Thoracic aorta (tissue), 2 donors: ENCODE measurements around the gene IQGAP1. TPM values are rescaled to one million over a fixed set of nuclear protein-coding genes. Genes with fewer than 3 reads are reported as not detected.
A peak's percentile ranks its signal among the peaks of the same experiment; 100 is the strongest.

ENCODE experiments used
- ATAC-seq: fragments of 150-250 bp; one replicate; pipeline ENCODE4 v1.8.0; 2017; ENCODE audit warnings: low read depth; ENCODE audit not compliant: insufficient number of reproducible peaks, low FRiP score
- DNase-seq: peaks from one replicate; pipeline ENCODE4 v3.0.0-alpha.2; 2020; ENCODE audit warnings: low spot score
- H3K27ac ChIP-seq, 2 donors: fragments of 200-600 bp; sonication (generic); 1 replicate in 1 of 2; 2 replicates in 1 of 2; pipeline ENCODE4 v1.5.1; 2016; ENCODE audit warnings: mild to moderate bottlenecking in 2 of 2, moderate library complexity in 2 of 2
- H3K27me3 ChIP-seq: fragments of 200-600 bp; sonication (generic); replicated peaks from 2 replicates; pipeline ENCODE4 v1.6.0; 2016; ENCODE audit warnings: mild to moderate bottlenecking; ENCODE audit not compliant: insufficient read depth
- H3K36me3 ChIP-seq: fragments of 200-600 bp; sonication (generic); one replicate; pipeline ENCODE4 v1.5.1; 2016
- H3K4me1 ChIP-seq, 2 donors: fragments of 200-600 bp; sonication (generic); 1 replicate in 1 of 2; 2 replicates in 1 of 2; pipeline versions ENCODE4 v1.5.1 to v1.6.0; 2016; ENCODE audit warnings: low read depth in 2 of 2, mild to moderate bottlenecking in 1 of 2; ENCODE audit not compliant: control insufficient read depth in 1 of 2
- H3K4me3 ChIP-seq: fragments of 200-600 bp; sonication (generic); 2 replicates; pipeline ENCODE4 v1.5.1; 2016; ENCODE audit warnings: mild to moderate bottlenecking
- H3K9me3 ChIP-seq: fragments of 200-600 bp; sonication (generic); 2 replicates; pipeline ENCODE4 v1.5.1; 2016
- total RNA-seq, 2 donors: library from RNA; depleted of rRNA; stranded (reverse); fragments of >200 nt; gene quantifications; one replicate each; pipeline versions ENCODE4 v1.1.0 to v1.2.3, GENCODE V29; 2016
- TF ChIP-seq, protein P1 (sequence below): fragments of 200-600 bp; sonication (generic); IDR thresholded peaks from one replicate; pipeline ENCODE4 v1.5.1; 2019; ENCODE audit warnings: antibody characterized with exemption

Gene IQGAP1
- total RNA-seq, 2 donors from 2014 or later, result 280 to 340 TPM

DNA sequence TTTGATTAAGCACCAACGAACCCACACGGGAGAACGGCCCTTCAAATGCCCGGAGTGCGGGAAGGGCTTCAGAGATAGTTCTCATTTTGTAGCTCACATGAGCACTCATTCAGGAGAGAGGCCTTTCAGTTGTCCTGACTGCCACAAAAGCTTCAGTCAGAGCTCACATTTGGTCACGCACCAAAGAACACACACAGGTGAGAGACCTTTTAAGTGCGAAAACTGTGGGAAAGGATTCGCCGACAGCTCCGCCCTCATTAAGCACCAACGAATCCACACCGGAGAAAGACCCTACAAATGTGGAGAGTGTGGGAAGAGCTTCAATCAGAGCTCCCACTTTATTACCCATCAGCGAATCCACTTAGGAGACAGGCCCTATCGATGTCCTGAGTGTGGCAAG lies 27.3 kb upstream of the IQGAP1 start:
- ATAC-seq (no peak), DNase-seq (no peak)
- H3K4me3 ChIP-seq, result no peak overlapping the region
- H3K4me1 ChIP-seq, result peaks cover 14 to 23% of the 10 kb centered on the region in 2 donors
- TF ChIP-seq, protein P1, sequence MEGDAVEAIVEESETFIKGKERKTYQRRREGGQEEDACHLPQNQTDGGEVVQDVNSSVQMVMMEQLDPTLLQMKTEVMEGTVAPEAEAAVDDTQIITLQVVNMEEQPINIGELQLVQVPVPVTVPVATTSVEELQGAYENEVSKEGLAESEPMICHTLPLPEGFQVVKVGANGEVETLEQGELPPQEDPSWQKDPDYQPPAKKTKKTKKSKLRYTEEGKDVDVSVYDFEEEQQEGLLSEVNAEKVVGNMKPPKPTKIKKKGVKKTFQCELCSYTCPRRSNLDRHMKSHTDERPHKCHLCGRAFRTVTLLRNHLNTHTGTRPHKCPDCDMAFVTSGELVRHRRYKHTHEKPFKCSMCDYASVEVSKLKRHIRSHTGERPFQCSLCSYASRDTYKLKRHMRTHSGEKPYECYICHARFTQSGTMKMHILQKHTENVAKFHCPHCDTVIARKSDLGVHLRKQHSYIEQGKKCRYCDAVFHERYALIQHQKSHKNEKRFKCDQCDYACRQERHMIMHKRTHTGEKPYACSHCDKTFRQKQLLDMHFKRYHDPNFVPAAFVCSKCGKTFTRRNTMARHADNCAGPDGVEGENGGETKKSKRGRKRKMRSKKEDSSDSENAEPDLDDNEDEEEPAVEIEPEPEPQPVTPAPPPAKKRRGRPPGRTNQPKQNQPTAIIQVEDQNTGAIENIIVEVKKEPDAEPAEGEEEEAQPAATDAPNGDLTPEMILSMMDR, result no peak
- no peaks in the 10 kb centered on the region for H3K27me3 ChIP-seq
- H3K27ac ChIP-seq, result no peak overlapping the region
- H3K36me3 ChIP-seq, result no peaks in the 10 kb centered on the region
- H3K9me3 ChIP-seq, result no peaks in the 10 kb centered on the region

DNA sequence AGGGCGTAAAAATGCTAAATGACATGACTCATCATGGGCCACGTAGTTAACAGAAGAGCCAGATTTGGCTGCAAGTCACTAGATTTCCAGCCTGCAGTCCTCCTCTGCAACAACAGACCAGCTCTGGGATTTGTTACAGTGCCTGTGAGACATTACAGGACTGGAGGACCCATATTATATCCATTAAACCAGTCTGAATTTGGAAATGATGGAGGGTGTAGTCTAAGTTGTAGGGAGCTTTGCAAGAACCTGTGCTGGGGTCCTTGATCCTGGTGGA lies 25.2 kb upstream of the IQGAP1 start:
- ATAC-seq (peak; percentile 59), DNase-seq (no peak)
- H3K27me3 ChIP-seq, result no peaks in the 10 kb centered on the region
- no peak overlapping the region for H3K4me3 ChIP-seq
- TF ChIP-seq, protein P1, result no peak
- no peaks in the 10 kb centered on the region for H3K36me3 ChIP-seq
- no peaks in the 10 kb centered on the region for H3K9me3 ChIP-seq
- peaks cover 17 to 34% of the 10 kb centered on the region in 2 donors for H3K4me1 ChIP-seq
- H3K27ac ChIP-seq, result peak overlapping the region in 1 of 2 donors; percentile 82

DNA sequence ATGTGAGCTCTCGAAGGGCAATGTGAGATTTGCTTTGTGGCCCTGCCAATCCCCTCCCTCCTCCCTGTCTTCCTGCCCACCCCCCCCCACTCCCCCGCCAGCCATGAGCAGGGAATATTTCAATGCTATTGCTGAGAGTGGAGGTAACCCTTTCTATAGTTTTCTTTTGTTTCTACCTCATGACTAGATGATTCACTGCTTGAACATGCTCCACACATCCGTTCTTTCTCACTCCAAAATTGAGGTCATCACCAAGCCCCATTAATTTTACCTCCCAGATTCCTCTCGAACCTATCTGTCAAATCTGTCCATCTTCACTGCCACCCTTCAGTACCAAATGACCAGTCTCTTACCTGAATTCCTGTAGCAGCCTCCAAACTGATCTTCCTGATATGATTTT lies 23.8 kb upstream of the IQGAP1 start:
- Histone ChIP-seq H3K27me3 (no peaks in the 10 kb centered on the region), H3K27ac (no peak overlapping the region), H3K36me3 (no peaks in the 10 kb centered on the region), H3K9me3 (no peaks in the 10 kb centered on the region), H3K4me3 (no peak overlapping the region), H3K4me1 (peaks cover 18 to 41% of the 10 kb centered on the region in 2 donors)
- TF ChIP-seq, protein P1, result no peak
- DNase-seq (no peak), ATAC-seq (no peak)

DNA sequence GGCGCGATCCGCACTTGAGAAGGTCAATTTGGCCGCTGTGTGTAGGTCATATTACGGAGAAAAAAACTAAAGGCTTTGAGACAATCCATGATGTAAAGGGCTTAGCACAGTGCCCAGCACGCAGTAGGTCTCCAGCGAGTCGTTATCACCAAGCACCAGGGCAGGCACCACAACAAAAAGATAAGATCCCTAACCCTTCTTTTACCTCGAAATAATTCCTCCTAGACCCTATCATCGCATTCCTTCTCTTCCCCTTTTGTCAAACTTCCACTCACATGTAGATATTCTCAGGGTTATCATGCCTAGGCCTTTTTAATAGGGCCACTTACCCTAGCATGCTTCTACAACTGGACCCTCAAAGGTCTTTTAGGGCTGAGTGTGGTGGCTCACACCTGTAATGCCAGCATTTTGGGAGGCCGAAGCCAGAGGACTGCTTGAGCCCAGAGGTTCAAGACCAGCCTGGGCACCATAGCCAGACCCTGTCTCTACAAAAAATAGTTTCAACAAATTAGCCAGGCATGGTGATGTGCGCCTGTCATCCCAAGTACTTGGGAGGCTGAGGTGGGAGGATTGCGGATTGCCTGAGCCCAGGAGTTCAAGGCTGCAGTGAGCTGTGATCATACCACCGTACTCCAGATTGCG lies 22.5 kb upstream of the IQGAP1 start:
- H3K27me3 ChIP-seq, result no peaks in the 10 kb centered on the region
- H3K27ac ChIP-seq, result no peak overlapping the region
- H3K9me3 ChIP-seq, result no peaks in the 10 kb centered on the region
- no peaks in the 10 kb centered on the region for H3K36me3 ChIP-seq
- peaks cover 18 to 41% of the 10 kb centered on the region in 2 donors for H3K4me1 ChIP-seq
- TF ChIP-seq, protein P1, result no peak
- no peak overlapping the region for H3K4me3 ChIP-seq
- ATAC-seq (no peak), DNase-seq (no peak)

DNA sequence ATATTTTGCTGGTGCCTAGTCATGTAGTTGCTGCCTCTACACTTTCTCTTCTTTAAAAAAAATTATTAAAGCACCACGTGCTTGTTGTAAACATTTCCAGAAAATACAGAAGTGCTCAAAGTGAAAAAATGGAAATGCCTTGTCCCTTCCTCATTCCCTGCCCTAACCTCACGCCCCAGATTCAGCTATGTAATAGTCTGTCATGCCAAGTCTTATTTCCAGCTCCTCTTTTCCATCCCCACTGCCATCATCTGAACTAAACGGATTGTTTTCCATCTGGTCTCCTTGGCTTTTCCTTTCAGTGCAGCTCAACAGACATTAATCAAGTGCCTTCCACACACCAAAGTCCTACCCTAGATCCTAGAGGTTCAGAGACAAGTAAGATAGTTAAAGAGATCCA lies 20.5 kb upstream of the IQGAP1 start:
- peaks cover 12 to 32% of the 10 kb centered on the region in 2 donors for H3K4me1 ChIP-seq
- no peaks in the 10 kb centered on the region for H3K27me3 ChIP-seq
- H3K36me3 ChIP-seq, result no peaks in the 10 kb centered on the region
- no peaks in the 10 kb centered on the region for H3K9me3 ChIP-seq
- DNase-seq, result no peak
- H3K27ac ChIP-seq, result peak overlapping the region; percentile 71 to 77
- no peak overlapping the region for H3K4me3 ChIP-seq
- TF ChIP-seq, protein P1, result no peak
- peak; percentile 78 for ATAC-seq
